HepG2 (cell line): Measurements from ENCODE around the gene TRAPPC12. TPM values are rescaled to one million over a fixed set of nuclear protein-coding genes. Genes with fewer than 3 reads are reported as not detected.

Source experiments
- ARNT ChIP-seq: fragments of 450-650 bp; IDR thresholded peaks from 2 replicates; pipeline ENCODE4 v1.6.1; 2017
- CCAR2 ChIP-seq: fragments of 200-400 bp; formaldehyde crosslinking; optimal IDR thresholded peaks from 2 replicates; pipeline ENCODE3; 2018; ENCODE audit warnings: low read depth, mild to moderate bottlenecking, low read length, moderate library complexity
- CEBPG ChIP-seq: IDR thresholded peaks from 2 replicates; pipeline ENCODE4 v1.6.1; 2016
- CREB3 ChIP-seq: sonication (generic); formaldehyde crosslinking; IDR thresholded peaks from 2 replicates; pipeline ENCODE4 v1.5.0; 2020; ENCODE audit warnings: missing genetic modification reagents
- DMTF1 ChIP-seq: sonication (generic); formaldehyde crosslinking; IDR thresholded peaks from 2 replicates; pipeline ENCODE4 v1.4.0; 2020; ENCODE audit warnings: mild to moderate bottlenecking, missing genetic modification reagents
- DR1 ChIP-seq: sonication (generic); formaldehyde crosslinking; IDR thresholded peaks from 2 replicates; pipeline ENCODE4 v1.8.0; 2021; ENCODE audit warnings: mild to moderate bottlenecking, missing genetic modification reagents, inconsistent platforms
- DRAP1 ChIP-seq: IDR thresholded peaks from 2 replicates; pipeline ENCODE4 v1.6.1; 2016; ENCODE audit warnings: missing genetic modification reagents, missing compliant biosample characterization
- KDM5A ChIP-seq: fragments of 200-600 bp; sonication (generic); IDR thresholded peaks from 2 replicates; pipeline ENCODE4 v1.7.0; 2018; ENCODE audit warnings: antibody characterized with exemption, mild to moderate bottlenecking, low read length, borderline replicate concordance
- NONO ChIP-seq, 2 experiments: fragments of 450-650 bp in 1 of 2; sonication (generic) in 1 of 2; formaldehyde crosslinking in 1 of 2; IDR thresholded peaks in 1 of 2; conservative IDR thresholded peaks in 1 of 2; 2 replicates each; pipeline versions ENCODE4 v1.6.1 to v1.8.0; 2017 to 2022; ENCODE audit warnings: mild to moderate bottlenecking in 1 of 2, missing genetic modification reagents in 1 of 2, moderate library complexity in 1 of 2
- PHF20 ChIP-seq: sonication (generic); formaldehyde crosslinking; IDR thresholded peaks from 2 replicates; pipeline ENCODE4 v1.5.0; 2020; ENCODE audit warnings: mild to moderate bottlenecking, missing genetic modification reagents
- PPARG ChIP-seq: conservative IDR thresholded peaks from 2 replicates; pipeline ENCODE4 v1.6.1; 2016; ENCODE audit warnings: missing biosample characterization, missing genetic modification reagents
- PTBP1 ChIP-seq: fragments of 200-400 bp; formaldehyde crosslinking; IDR thresholded peaks from 2 replicates; pipeline ENCODE4 v1.6.1; 2018; ENCODE audit warnings: low read length, low read depth; ENCODE audit not compliant: poor library complexity, severe bottlenecking
- TBX2 ChIP-seq: sonication (generic); formaldehyde crosslinking; IDR thresholded peaks from 2 replicates; pipeline ENCODE4 v1.5.0; 2020; ENCODE audit warnings: missing genetic modification reagents, mild to moderate bottlenecking, borderline replicate concordance
- ZFP36L1 ChIP-seq: sonication (generic); formaldehyde crosslinking; IDR thresholded peaks from 2 replicates; pipeline ENCODE4 v1.8.0; 2022; ENCODE audit warnings: mild to moderate bottlenecking, missing genetic modification reagents, moderate library complexity
- ZNF30 ChIP-seq: sonication (generic); formaldehyde crosslinking; IDR thresholded peaks from 2 replicates; pipeline ENCODE4 v1.5.0; 2020; ENCODE audit warnings: mild to moderate bottlenecking, missing genetic modification reagents
- ZNF317 ChIP-seq: sonication (generic); formaldehyde crosslinking; IDR thresholded peaks from 2 replicates; pipeline ENCODE4 v1.5.0; 2020; ENCODE audit warnings: mild to moderate bottlenecking, missing genetic modification reagents
- ZNF33A ChIP-seq: sonication (generic); formaldehyde crosslinking; IDR thresholded peaks from 2 replicates; pipeline ENCODE4 v1.5.1; 2020; ENCODE audit warnings: missing genetic modification reagents, mild to moderate bottlenecking, moderate library complexity, borderline replicate concordance
- ZNF354B ChIP-seq: sonication (generic); formaldehyde crosslinking; IDR thresholded peaks from 2 replicates; pipeline ENCODE4 v1.8.0; 2022; ENCODE audit warnings: mild to moderate bottlenecking, missing genetic modification reagents
- ZNF574 ChIP-seq: sonication (generic); formaldehyde crosslinking; IDR thresholded peaks from 2 replicates; pipeline ENCODE4 v1.4.0; 2020; ENCODE audit warnings: missing genetic modification reagents
- ZNF703 ChIP-seq: sonication (generic); formaldehyde crosslinking; IDR thresholded peaks from 2 replicates; pipeline ENCODE4 v1.5.1; 2020; ENCODE audit warnings: missing genetic modification reagents, mild to moderate bottlenecking, moderate library complexity, borderline replicate concordance
- polyA plus RNA-seq, 8 experiments: library from polyadenylated mRNA; depleted of rRNA in 3 of 8; stranded (reverse) in 7 of 8; unstranded in 1 of 8; fragments of >200 nt; fragmentation: Illumina TruSeq in 4 of 8; extraction: Trizol in 4 of 8; gene quantifications; 2 replicates each; pipeline versions ENCODE4 v1.2.1 to v1.2.3, GENCODE V29; 2011 to 2016; ENCODE audit warnings: low read depth in 4 of 8, missing spikeins in 1 of 8, mixed read lengths in 1 of 8; ENCODE audit not compliant: insufficient read depth in 1 of 8
- total RNA-seq, 5 experiments: library from RNA; depleted of rRNA; stranded (reverse); fragments of >200 nt; fragmentation: Illumina TruSeq; extraction: Trizol; gene quantifications; 2 replicates each; pipeline ENCODE4 v1.2.3, GENCODE V29; 2016; ENCODE audit warnings: low read depth in 1 of 5
- TF ChIP-seq, protein P1 (sequence below): sonication (generic); formaldehyde crosslinking; IDR thresholded peaks from 2 replicates; pipeline ENCODE4 v1.8.0; 2022; ENCODE audit warnings: mild to moderate bottlenecking, missing genetic modification reagents, moderate library complexity

TRAPPC12 gene
- total and polyA plus RNA-seq, 2 of the 13 experiments (the other 11 are each of a cell fraction or from before 2014, with no cell fraction given), result 46.4 to 97.7 TPM

DNA sequence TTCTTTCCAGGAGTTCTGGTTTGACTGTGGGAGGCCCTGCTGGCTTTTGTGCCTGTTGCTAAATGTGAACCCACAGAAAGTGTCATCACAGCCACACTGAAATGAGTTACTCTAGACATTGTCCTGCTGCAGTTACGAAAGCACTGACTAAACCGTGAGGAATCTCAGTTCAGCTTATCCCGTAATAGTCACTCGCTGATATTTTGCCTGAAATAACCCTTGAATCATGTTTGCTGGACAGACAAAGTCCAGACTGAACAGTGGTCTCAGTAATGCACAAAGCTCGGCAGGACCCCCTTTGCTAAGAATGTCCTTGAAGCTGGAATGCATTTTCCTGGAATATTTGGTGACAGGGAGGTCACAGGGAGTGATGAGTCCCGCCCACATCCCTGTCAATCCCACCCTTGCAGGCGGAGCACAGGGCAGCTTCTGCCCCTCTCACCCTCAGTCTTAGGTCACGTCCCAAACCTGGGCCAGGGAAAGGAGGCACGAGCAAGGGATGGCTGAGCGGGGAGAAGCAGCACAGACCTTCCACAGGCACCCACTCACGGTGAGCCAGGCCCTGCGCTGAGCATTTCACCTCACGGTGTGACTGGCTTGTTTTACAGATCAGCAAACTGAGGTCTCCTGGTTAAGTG lies 86.5 kb downstream of the TRAPPC12 start (continued):
- TF ChIP-seq PTBP1, result peak; percentile 1
- peak; percentile 85 for TF ChIP-seq PPARG
- TF ChIP-seq ZNF354B, result no peak
- no peak for TF ChIP-seq PHF20 (CRISPR knock-in tag)
- TF ChIP-seq DRAP1 (CRISPR knock-in tag), result peak; percentile 36; the same call in 1 of the 2 replicates
- no peak; the same call in 1 of the 2 replicates for TF ChIP-seq KDM5A
- TF ChIP-seq ZNF574 (CRISPR knock-in tag), result peak; percentile 74
- TF ChIP-seq ARNT, result no peak
- TF ChIP-seq ZNF703 (CRISPR knock-in tag), result no peak
- TF ChIP-seq CCAR2, result no peak
- no peak; the same call in 1 of the 2 replicates for TF ChIP-seq ZFP36L1
- TF ChIP-seq CEBPG (CRISPR knock-in tag), result peak; percentile 94
- TF ChIP-seq CREB3 (CRISPR knock-in tag), result no peak
- peak; percentile 90 for TF ChIP-seq TBX2 (CRISPR knock-in tag)
- no peak for TF ChIP-seq ZNF33A (CRISPR knock-in tag)
- TF ChIP-seq, protein P1, sequence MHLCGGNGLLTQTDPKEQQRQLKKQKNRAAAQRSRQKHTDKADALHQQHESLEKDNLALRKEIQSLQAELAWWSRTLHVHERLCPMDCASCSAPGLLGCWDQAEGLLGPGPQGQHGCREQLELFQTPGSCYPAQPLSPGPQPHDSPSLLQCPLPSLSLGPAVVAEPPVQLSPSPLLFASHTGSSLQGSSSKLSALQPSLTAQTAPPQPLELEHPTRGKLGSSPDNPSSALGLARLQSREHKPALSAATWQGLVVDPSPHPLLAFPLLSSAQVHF, result no peak
- peak; percentile 59; the same call in 1 of the 2 replicates for TF ChIP-seq ZNF317 (CRISPR knock-in tag)
- no peak for TF ChIP-seq NONO (IDR thresholded peaks at IDR 0.05)
- peak; percentile 84 for TF ChIP-seq NONO (CRISPR knock-in tag; conservative IDR thresholded peaks at IDR 0.05)
- TF ChIP-seq DR1, result no peak
- TF ChIP-seq DMTF1 (CRISPR knock-in tag), result no peak
- TF ChIP-seq ZNF30 (CRISPR knock-in tag), result no peak
